ENCODE measurements around the gene FBN1. TPM values are rescaled to one million over a fixed set of nuclear protein-coding genes. Genes with fewer than 3 reads are reported as not detected.

FBN1 gene
- total RNA-seq, 1 experiment from 2014 or later, result 9.9 TPM

- no peak for DNase-seq (ENCODE audit: extremely low read depth, low read depth)
These were observed 61.3 kb downstream of the FBN1 start for GRCh38 chr15:48584090-48584811.

DNA sequence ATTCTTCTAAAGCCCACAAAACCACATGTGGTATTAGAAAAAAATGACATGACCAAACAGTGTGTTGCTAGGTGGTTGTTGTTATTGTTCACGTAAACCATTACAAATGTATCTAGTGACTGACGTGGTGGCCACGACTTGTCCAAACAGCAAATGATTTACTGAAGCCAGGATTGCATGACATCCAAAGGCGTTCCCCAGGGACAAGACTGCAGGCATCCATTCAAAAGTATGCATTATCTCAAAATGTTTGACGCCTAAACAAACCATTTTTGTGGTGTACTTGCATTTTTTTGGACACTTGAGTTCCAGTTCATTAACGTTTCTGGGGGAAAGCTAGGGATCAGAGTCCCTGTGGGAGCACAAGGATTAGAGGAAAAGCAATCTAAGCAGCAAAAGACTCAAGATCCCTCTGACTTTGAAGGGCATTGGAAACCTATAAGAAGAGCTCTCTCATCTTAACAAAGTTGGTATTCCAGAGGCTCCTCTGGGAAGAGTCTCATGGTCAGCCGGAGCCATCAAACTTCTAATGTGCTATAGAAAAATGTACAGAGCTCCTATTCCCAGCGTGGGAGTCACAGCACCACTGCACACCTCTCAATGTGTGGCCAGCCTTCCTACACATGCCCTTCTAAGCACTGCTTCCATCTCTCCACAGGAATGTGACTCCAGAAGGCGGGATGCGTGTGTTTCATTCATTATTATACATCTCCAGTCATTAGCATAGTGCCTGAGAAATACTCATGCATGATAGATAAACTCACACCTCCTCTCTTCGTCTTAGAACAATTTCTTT, 62.9 kb downstream of the FBN1 start:
- no peak for DNase-seq (ENCODE audit: extremely low read depth, low read depth)

DNA sequence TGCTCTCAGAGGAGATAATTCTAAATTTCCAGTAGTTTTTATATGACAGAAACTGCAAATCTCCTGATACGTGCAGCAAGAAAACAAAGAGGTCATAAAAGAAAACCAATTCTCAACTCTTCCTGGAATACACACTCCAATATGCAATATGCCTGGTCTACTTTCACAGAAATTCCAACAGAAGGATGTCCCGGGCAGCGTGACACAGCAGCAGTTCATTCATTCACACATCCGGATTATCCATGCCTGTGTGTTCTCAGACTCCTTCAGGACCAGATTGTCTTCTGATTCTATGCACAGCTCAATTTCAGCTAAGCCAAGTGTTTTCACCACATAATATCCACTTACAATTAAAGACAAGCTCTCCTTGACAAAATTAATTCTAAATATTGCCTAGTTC, 64.3 kb downstream of the FBN1 start:
- DNase-seq (ENCODE audit: extremely low read depth, low read depth), result no peak

- no peak for DNase-seq (ENCODE audit: extremely low read depth, low read depth)
These were observed 64.8 kb downstream of the FBN1 start for GRCh38 chr15:48580736-48581135.

- no peak for DNase-seq (ENCODE audit: extremely low read depth, low read depth)
These were observed 65.4 kb downstream of the FBN1 start for GRCh38 chr15:48579945-48580671.

- no peak for DNase-seq (ENCODE audit: extremely low read depth, low read depth)
These were observed 66.5 kb downstream of the FBN1 start for GRCh38 chr15:48578965-48579364.

DNA sequence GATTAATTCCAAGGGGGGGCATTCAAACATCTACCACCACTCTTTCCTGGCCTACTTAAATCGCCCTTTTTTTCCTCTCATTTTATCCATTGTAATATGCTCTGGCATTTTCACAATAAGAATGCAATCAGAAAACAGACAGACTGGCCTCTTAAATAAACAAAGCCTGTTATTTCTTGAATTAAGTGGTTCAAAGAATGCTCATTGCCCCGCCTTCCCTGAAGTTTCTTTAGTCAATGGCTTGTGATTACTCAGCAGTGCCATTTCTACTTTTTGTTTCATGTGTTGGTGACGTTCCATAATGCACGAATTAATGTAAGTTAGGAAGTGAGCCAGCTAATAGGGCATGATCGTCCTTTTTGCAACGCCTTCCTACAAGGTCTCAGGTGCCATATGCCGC, 68.0 kb downstream of the FBN1 start:
- DNase-seq (ENCODE audit: extremely low read depth, low read depth), result no peak

DNA sequence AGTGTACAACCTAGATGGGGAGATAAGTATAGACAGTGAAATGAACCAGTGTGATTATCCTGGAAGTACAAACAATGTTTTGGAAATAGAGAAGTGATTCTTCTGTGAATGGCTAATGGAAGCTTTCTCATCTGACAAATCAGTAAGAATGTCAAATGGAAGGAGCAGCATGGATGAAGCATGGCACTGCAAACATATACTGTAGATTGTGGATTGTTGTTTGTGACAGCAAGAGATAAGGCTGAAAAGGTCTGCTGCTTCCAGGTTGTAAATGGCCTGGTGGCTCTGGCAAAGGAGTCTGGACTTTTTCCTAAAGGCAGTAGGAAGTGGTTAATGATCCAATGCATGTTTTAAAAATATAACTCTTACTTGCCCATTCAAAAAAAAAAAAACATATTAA, 71.3 kb downstream of the FBN1 start:
- no peak for DNase-seq (ENCODE audit: extremely low read depth, low read depth)

DNA sequence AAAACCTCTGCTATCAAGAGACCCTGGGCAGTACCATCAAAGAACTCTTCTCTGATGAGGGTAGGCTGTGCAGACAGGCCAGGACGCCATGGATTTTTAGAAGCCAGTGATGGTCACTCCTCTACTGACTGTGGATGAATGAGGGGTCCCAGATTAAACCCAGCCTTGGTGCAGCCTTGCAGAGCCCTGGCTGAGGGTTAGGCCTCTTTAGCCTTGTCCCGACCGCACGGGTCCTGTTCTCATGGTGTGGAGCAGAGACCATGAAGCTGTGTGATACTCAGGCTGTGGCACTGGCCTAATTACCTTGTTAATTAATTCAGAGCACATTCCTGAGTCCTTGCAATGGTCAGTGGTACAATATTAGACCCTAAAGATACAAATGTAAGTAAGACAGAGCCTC, 71.7 kb downstream of the FBN1 start:
- no peak for DNase-seq (ENCODE audit: extremely low read depth, low read depth)

DNA sequence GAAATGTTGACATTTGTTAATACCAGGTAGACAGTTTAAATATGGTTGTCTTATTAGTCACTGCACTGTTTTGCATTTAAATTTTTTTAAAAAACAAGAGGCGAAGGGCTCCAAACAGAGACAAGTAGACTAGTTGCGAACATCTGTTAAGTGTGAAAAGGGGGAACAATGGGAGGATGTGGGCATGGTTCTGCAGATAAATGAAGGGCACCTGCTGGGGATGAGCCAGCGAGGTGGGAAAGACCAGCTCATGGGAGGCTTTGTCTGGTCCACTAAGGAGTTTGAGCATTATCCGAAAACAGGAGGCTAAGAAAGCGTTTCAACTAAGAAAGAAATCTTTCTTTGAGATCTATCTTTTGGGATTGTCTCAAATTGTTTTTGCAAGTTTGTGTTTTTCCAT, 72.7 kb downstream of the FBN1 start:
- no peak for DNase-seq (ENCODE audit: extremely low read depth, low read depth)

DNA sequence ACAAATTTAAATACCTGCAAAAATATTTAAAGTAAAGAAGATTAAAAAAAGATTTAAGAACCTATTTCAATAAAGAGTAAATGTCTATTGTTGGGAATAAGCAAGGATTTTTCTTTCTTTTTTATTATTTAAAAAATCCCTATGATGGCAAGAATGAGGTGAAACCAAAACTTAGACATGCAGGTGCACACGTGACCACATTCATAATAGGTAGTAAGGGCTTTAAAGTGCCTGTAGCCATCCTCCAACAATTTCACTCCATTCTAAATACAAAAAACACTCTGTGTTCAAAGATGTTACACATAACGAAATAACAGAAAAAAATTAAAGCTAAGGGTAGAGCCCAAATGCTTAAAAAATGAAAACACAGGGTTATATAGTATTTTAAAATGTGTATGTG, 74.0 kb downstream of the FBN1 start:
- DNase-seq (ENCODE audit: extremely low read depth, low read depth), result no peak

GRCh38 chr15:48570822-48571221, 74.7 kb downstream of the FBN1 start:
- no peak for DNase-seq (ENCODE audit: extremely low read depth, low read depth)

DNA sequence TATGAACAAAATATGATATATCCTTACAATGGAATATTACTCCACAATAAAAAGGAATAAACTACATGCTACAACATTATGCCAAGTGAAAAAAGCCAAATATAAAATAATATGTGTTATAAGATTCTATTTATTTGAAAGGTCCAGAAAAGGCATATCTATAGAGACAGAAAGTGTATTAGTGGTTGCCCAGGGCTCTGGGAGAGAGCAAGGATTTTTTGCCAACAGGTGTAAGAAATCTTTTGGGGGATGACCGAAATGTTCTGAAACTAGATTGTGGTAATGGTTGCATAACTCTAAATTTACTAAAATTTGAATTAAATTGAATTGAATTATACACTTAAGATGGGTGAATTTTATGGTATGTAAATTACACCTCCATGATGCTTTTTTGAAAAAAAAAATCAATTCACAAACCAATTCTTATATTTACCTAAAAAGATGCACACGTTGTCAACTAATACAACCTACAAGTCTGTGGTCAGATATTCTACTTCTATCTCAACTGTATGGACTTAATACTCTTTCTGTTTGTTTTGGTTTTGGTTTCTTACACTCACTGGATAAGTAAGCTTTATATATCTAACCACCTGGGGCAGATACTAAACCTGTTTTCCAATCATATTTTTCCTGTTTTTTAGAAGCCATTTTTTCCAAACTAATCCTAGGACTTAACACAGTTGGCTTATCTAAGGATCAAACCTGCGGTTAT, 75.8 kb downstream of the FBN1 start:
- DNase-seq (ENCODE audit: extremely low read depth, low read depth), result no peak

DNA sequence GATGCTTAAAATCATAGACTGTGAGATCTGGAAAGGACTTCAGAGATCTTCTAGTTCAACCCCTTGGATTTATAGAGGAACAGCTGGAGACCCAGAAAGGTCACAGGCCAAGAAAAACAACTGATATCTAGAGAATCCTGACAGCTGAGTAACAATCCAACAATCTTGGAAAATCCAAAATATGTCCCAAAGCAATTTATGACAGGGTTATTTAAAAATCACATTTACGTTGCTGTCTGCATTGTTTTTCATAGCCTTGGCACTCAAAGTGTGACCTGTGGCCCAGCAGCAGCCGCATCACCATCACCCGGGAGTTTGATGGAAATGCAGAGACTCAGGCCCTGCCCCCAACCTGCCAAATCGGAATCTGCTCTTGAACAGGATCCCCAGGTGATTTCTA, 78.8 kb downstream of the FBN1 start:
- peak; percentile 21 for DNase-seq (ENCODE audit: extremely low read depth, low read depth)

- peak; percentile 78 for DNase-seq (ENCODE audit: extremely low read depth, low read depth)
These were observed 79.7 kb downstream of the FBN1 start for GRCh38 chr15:48565560-48566482.

GRCh38 chr15:48564690-48565089, 80.8 kb downstream of the FBN1 start:
- no peak for DNase-seq (ENCODE audit: extremely low read depth, low read depth)

DNA sequence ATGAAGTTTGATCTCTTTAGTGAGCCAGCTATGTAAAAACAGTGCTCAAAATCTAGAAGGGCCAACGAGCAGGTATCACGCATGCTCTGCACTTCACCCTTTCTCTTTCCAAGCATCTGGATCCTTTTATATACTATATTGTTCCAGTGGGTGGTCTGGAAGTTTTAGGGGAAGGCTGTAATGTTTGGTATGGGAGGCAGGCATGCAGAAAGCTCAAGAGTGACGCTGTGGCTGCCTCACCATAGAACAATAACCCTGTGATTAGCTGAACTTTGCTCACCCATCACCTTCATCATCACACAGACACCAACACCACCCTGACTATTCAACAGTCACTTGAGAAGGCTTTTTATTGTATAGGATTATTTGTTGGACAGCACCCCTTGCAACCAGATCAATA, 81.6 kb downstream of the FBN1 start:
- no peak for DNase-seq (ENCODE audit: extremely low read depth, low read depth)

GRCh38 chr15:48560321-48561051, 85.0 kb downstream of the FBN1 start:
- no peak for DNase-seq (ENCODE audit: extremely low read depth, low read depth)

GRCh38 chr15:48559285-48559684, 86.2 kb downstream of the FBN1 start:
- DNase-seq (ENCODE audit: extremely low read depth, low read depth), result no peak
